ENCODE results near the gene POLR1A.

GRCh38 chr2:86039178-86039962 lies 66.3 kb downstream of the POLR1A start:
- TF ChIP-seq CTCF (IDR thresholded peaks at IDR 0.05) = no peak
- TF ChIP-seq EP300 (IDR thresholded peaks at IDR 0.05) = no peak
- TF ChIP-seq POLR2A (IDR thresholded peaks at IDR 0.05) = no peak
